Endometrial microvascular endothelial cells (primary cell): ENCODE results near the gene DSE. TPM values are rescaled to one million over a fixed set of nuclear protein-coding genes. Genes with fewer than 3 reads are reported as not detected.

Source experiments
- in situ Hi-C: cut with HindIII; loops from 2 replicates; pipeline ENCODE4 v1.10.0; 2017; ENCODE audit warnings: low sequenced_read_pairs, low pct_unique_long_range_greater_than_20kb; ENCODE audit errors: inconsistent ontology term
- total RNA-seq: library from RNA; depleted of rRNA; stranded (reverse); fragments of >200 nt; gene quantifications from one replicate; pipeline ENCODE4 v1.2.3, GENCODE V29; 2015; ENCODE audit errors: inconsistent ontology term

The DSE gene
- total RNA-seq, 1 donor from 2014 or later = 10.0 TPM

- in situ Hi-C loops = no loop called here
Observed at GRCh38 chr6:116382587-116382986, 11.8 kb downstream of the DSE start.

DNA sequence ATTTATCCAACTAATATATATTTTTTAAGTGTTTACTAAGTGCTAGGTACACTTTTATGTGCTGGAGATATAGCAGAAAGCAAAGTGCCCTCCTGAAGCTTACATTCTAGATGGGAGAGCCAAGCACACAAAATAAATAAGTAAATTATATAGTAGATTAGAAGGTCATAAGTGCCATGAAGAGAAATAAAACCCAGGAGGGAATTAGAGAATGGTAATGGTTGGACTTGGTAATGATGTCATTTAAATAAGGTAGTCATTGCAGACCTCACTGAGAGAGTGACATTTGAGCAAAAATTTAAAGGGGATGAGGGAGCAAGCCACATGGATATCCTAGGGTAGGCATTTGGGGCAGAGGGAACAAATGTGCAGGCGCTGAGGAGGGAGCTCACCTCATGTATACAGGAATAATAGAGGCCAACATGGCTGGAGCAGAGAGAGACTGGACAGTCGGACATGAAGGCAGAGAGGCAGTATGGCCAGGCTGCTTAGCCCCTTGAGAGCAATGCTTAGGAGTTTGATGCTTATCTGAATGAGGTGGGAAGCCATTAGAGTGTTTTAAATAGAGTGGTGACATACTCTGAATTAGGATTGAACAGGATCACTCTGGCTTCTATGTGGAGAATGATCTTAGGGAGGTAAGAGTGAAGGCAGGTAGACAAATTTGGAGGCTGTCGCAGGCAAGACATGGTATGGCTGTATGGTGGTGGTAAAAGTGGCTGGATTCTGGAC lies 14.1 kb downstream of the DSE start:
- in situ Hi-C loops = no loop called here

- in situ Hi-C loops = no loop called here
Observed at GRCh38 chr6:116385459-116385802, 14.7 kb downstream of the DSE start.

DNA sequence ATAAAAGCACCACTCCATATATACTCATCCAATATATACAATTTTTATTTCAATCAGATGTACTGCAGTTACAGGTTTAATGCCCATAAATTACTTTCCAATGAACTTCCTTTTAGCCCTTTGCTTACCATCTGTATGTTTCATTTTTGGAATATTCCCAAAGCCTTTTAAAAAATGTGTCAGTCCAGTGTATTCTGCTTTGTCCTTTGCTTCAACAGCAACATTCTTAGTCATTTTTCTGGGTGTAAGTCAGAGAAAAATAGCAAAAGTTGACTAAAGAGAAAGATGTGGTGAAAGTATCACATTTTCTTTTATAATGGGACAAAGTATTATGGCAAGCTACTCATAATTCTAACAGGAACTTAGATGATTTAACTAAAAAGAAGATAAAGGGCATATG lies 15.2 kb downstream of the DSE start:
- in situ Hi-C loops = no loop called here

DNA sequence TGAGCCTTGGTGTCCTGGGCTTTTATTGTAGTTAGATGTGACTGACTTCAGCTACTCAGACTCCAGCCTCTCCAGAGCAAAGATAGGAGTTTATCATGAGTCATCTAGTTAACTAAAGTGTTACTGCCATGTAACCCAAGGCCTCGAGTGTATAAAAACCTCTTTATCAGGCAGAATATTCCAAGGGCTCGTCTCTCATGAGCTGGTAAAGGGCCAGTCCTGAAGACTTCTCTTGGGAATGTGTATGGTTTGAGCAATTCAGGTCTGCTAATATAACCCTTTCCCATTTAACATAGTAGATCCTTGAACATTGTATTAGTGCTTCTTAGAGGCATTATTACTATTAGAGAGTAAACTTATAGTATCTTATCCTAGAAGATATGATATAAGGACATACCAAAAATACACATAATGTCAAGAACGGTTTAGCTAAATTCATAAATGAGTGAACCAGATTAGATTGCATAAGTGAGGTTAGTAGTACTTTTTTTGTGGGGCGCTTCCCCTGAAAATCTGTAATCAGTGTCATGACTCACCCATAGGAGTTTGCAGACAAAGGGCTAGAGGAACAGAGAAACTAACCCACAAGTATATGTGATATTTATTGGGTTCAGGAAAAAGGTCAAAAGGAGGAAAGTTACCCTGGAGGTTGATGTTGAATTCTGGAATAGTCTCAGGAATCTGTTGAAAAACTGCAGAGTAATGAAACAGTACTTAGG lies 16.0 kb downstream of the DSE start:
- in situ Hi-C loops = no loop called here

- in situ Hi-C loops = no loop called here
Observed at GRCh38 chr6:116387374-116387773, 16.6 kb downstream of the DSE start.

DNA sequence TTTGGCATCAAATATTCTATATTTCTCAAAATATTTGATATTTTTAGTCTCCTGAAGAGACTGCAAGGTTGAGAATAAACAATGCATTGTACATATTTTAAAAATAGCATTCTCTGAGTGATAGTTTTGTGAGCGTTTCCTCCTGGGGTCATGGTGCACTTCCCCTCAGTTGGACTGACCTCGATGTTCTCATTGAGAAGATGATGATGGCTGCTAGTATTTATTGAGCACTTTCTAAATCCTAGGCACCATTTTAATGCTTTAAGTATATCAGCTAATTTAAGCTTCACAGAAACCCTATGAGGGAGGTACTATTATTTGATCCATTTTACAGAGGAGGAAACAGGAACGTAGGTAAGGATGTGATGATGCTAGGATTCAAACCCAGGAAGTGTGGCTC lies 18.2 kb downstream of the DSE start:
- in situ Hi-C loops = no loop called here

DNA sequence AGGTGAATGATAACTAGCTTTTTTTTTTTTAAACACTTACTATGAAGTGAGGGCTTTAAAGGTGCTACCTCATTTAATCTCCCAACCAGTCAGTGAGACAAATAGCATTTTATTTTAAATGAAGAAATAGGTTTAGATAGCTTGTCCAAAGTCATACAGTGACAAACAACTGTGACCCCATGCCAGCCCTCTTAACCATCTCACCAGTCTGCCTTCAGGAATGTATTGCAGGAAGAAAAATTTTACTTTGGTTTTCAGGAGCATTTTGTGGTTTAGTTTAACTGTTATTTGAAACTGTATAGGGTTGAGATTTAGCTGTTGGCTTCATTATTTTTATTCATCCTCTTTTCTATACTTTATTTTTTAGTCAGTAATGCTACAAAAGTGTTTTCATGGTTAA lies 18.6 kb downstream of the DSE start:
- in situ Hi-C loops = no loop called here

- in situ Hi-C loops = no loop called here
Observed at GRCh38 chr6:116390581-116390980, 19.8 kb downstream of the DSE start.

DNA sequence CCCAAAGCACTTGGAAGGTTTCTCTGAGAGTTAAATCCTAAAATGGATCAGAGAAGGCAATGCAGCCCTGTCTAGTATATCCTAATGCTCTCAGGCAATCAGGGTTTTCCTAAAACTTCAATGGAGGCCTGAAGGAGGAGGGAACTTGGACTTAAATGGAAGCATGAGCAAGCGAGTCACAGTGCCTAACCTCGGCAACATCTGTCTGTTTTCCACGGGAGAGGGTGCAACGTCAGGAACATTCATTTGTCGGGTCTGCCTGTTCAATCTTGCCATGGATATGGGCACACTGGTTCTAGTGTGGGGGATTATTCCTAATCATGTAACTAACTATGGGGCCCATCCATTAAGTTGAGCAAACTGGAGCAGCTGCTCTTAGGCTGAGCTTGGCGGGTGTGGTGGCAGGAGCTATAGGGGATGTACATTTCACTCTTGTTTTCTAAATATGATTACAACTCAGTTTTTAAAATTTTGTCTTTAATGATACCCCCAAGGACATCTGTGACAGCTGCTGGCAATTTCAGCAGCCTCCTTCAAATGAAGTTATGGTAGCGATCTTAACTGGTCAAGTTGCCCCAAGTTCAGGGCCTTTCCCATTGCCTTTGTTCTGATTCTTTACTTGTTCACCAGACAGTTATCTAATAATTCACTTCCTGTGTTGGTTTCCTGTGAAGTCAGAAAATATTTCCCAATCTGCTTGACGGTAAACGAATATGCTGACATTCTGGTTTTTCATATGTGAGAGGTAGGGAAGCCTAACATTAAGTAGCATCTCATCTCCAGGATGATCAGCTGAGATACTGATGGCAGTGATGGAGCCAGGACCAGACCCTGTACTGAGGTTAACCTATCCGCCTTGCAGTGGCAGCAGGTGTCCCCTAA lies 21.6 kb downstream of the DSE start:
- in situ Hi-C loops = no loop called here

- in situ Hi-C loops = no loop called here
Observed at GRCh38 chr6:116393430-116393829, 22.7 kb downstream of the DSE start.

GRCh38 chr6:116395647-116396046 lies 24.9 kb downstream of the DSE start:
- in situ Hi-C loops = no loop called here

- in situ Hi-C loops = no loop called here
Observed at GRCh38 chr6:116396441-116396840, 25.7 kb downstream of the DSE start.

- in situ Hi-C loops = no loop called here
Observed at GRCh38 chr6:116397914-116398313, 27.2 kb downstream of the DSE start.

DNA sequence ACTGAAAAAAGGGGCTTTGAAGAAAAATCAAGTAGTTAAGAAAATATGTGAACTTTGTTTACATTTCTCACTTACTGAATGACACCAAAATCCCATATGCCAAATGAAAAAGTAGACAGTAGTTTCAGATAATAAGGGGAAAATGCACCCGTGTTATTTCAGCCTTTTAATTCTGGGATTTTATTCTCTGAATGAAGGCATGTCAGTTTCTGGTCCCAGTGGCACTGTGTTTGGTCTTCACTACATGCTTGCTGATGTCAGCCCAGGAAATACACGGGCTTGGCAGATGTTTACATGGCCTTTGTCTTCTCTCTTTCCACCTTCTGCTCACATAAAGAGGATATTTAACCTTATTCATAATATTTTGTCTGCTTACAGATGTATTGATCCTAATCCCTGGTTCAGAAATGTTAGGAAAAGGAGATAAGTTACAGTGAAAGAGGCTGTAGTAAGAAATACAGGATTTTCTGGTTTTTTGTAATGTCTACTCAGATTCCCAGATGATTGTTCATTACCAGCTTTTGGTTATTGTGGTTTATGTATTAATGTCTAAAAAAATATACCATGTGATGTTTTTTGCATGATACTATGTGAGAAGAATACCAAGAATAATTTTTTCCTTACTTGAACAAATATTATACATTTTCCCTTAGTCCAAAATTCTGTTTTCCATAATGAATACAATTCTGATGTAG lies 27.7 kb downstream of the DSE start:
- in situ Hi-C loops = no loop called here

DNA sequence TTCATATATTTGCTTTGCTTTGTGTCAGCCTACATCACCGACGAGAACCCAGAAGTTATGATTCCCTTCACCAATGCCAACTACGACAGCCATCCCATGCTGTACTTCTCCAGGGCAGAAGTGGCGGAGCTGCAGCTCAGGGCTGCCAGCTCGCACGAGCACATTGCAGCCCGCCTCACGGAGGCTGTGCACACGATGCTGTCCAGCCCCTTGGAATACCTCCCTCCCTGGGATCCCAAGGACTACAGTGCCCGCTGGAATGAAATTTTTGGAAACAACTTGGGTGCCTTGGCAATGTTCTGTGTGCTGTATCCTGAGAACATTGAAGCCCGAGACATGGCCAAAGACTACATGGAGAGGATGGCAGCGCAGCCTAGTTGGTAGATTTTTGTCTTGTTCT lies 28.5 kb downstream of the DSE start:
- in situ Hi-C loops = no loop called here

DNA sequence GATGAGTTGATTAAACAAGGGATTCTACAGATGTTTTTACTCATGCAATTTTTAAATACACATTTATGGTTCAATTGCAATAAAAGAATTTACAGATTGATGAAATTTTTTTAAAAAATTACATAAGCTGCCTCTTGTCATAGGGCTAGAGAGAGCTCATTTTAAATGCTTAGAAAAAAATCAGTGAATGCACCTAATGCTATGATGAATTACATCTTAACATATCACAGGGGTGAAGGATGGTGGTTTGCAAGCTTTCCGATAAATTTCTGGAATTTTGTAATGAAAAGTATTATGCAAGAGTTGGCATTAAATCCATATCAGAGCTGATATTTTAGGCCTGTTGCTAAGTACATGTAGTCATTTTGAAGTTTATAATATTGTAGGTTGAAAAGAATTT lies 29.6 kb downstream of the DSE start:
- in situ Hi-C loops = no loop called here

- in situ Hi-C loops = no loop called here
Observed at GRCh38 chr6:116402108-116402937, 31.6 kb downstream of the DSE start.
